Muscle of leg (tissue), 11 donors: ENCODE results near the gene JAG2. TPM values are rescaled to one million over a fixed set of nuclear protein-coding genes. Genes with fewer than 3 reads are reported as not detected.

Experiments used
- DNase-seq: peaks from one replicate; pipeline ENCODE4 v3.0.0; 2013
- H3K27ac ChIP-seq: one replicate; pipeline ENCODE4 v1.5.1; 2013; ENCODE audit warnings: mild to moderate bottlenecking, low read length, control low read depth
- H3K27me3 ChIP-seq: one replicate; pipeline ENCODE4 v1.6.1; 2013; ENCODE audit warnings: low read length; ENCODE audit not compliant: control insufficient read depth, insufficient read depth
- H3K36me3 ChIP-seq: one replicate; pipeline ENCODE4 v1.6.1; 2013; ENCODE audit warnings: low read length; ENCODE audit not compliant: control insufficient read depth, insufficient read depth
- H3K4me1 ChIP-seq: one replicate; pipeline ENCODE4 v1.6.1; 2013; ENCODE audit warnings: low read length; ENCODE audit not compliant: control insufficient read depth, insufficient read depth
- H3K4me3 ChIP-seq: one replicate; pipeline ENCODE4 v1.5.1; 2013; ENCODE audit warnings: low read length, control low read depth
- H3K9me3 ChIP-seq: replicated peaks from 2 replicates; pipeline ENCODE4 v1.6.1; 2013; ENCODE audit warnings: low read depth, low read length; ENCODE audit not compliant: control insufficient read depth
- WGBS: methylation state at CpG from one replicate; pipeline ENCODE4 v1.1.5; 2013; ENCODE audit warnings: missing lambda C conversion rate; ENCODE audit not compliant: insufficient coverage; 5-methylcytosine and 5-hydroxymethylcytosine counted together
- polyA plus RNA-seq, 8 donors: library from polyadenylated mRNA; unstranded; fragments of 120-200 nt; gene quantifications; one replicate each; pipeline versions ENCODE4 v1.2.1 to v1.2.3, GENCODE V29; 2013; ENCODE audit warnings: inconsistent platforms in 1 of 8, low replicate concordance in 1 of 8; ENCODE audit not compliant: insufficient read length in 8 of 8, insufficient read depth in 1 of 8
- total RNA-seq: library from RNA; stranded (reverse); fragments of 120-200 nt; gene quantifications from one replicate; pipeline ENCODE4 v1.2.4, GENCODE V29; 2013

The JAG2 gene
- total and polyA plus RNA-seq, 9 donors: 23.8 to 53.7 (median 44.4) TPM

DNA sequence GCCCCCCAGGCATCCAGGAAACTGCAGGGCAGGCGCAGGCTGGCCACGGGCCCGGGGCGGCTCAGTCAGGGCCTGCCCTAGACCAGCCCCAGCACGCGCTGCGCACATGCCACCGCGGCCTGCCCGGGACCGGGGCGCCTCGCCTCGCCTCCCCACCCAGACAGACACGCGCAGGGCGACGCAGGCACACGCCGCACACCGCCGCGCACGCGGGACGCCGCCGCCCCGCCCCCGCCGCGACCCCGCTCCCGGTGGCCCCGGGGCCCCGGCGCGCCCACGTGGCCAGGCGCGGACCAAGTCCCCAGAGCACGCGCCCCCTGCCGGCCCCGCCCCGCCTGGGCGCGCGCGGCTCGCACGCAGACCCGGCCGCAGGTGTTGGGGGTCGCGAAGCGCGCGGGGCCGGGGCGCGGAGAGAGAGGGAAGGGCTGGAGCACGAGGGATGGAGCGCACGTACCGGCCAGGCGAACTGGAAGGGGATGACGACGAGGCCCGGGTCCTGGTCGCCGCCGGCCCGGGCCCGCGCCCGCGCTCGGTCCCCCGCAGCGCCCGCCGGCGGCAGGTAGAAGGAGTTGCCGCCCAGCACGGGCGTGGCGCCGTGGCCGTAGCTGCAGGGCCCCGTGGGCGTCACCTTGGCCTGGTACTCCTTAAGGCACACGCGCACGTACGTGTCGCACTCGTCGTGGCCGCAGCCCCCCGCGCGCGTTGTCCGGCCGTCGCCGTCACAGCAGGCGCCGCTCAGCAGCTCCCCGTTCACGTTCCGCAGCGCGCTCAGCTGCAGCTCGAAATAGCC lies 1.1 kb downstream of the JAG2 start:
- Histone ChIP-seq H3K9me3 (no peaks in the 10 kb centered on the region), H3K27ac (no peak overlapping the region), H3K4me3 (peak overlapping the region; percentile 27), H3K4me1 (peaks cover 79% of the 10 kb centered on the region), H3K36me3 (no peaks in the 10 kb centered on the region), H3K27me3 (peaks cover 30% of the 10 kb centered on the region)
- peak; percentile 58 for DNase-seq
- WGBS: 2% methylated on average over 109 of the region's 116 CpGs

GRCh38 chr14:105166571-105167302 lies 1.8 kb downstream of the JAG2 start:
- H3K27ac ChIP-seq: peak overlapping the region; percentile 35
- 58% methylated on average over 21 of the region's 22 CpGs for WGBS
- H3K27me3 ChIP-seq: peaks cover 30% of the 10 kb centered on the region
- no peak for DNase-seq
- peak overlapping the region; percentile 27 for H3K4me3 ChIP-seq
- no peaks in the 10 kb centered on the region for H3K36me3 ChIP-seq
- H3K4me1 ChIP-seq: peaks cover 72% of the 10 kb centered on the region
- no peaks in the 10 kb centered on the region for H3K9me3 ChIP-seq

DNA sequence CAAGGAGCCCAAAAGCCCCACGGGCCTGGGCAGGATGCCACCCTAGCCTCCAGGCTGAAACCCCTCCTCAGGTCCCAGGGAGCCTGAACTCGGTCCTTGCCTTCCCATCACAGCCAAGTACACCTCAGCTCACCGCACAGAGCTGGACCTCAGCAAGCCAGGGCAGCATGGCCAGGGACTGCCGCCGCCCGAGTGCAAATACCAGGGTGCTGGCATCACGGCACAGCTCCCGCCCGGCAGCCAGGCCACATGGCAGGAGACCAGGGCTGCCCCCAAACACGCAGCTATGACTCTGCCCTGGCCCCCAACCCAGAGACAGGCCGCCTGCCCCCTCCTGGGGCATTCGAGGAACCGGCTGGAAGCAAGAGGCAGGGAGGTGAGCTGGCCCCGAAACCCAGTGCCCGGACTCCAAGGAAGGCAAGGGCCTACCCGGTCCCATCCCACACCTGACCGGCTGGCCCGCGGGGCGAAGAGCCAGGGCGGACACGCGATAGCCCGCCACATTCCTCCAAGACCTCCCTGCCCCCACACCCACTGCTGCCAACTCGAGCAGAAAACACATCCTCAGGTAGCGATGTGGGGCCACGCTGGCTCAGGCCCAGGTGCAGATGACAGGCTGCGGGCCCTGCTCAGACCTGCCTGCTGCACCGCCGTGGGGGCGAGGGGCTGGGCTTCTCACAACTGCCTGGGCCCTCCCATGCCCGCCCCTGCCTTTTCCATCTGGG lies 2.7 kb downstream of the JAG2 start:
- WGBS: 83% methylated on average over 32 of the region's 32 CpGs

DNA sequence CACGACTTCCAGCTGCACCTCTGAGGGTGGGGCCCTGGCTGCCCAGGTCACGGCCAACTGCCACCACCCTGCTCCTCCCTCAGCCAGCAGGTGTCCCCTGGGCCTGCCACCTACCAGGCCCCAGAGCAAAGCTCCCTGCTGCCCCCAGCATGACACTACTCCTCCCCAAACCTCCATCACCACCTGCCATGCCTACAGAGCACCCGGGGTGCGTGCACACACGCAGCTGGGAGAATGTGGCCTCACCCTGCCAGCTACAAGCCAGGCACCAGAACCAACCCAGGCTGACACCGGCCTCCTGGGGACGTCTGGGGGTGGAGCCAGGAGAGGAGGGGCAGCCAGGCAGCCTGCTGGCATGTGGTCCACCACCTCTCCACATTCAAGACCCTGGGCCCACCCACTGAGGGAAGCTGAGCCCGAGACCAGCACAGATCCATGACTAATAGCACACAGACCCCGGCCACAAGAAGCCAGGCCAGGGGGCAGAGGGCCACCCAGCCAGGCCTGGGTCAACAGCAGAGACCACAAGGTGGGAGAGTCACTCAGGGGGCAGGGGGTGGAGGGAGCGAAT lies 3.4 kb downstream of the JAG2 start:
- Histone ChIP-seq H3K36me3 (no peaks in the 10 kb centered on the region), H3K4me3 (no peak overlapping the region), H3K27ac (peak overlapping the region; percentile 7), H3K9me3 (no peaks in the 10 kb centered on the region), H3K4me1 (peaks cover 57% of the 10 kb centered on the region), H3K27me3 (peaks cover 26% of the 10 kb centered on the region)
- WGBS: 56% methylated on average over 3 of the region's 10 CpGs
- DNase-seq: no peak

More for the DNA sequence above, 2.7 kb downstream of the JAG2 start:
- no peak for DNase-seq
- no peaks in the 10 kb centered on the region for H3K9me3 ChIP-seq
- no peak overlapping the region for H3K4me3 ChIP-seq
- peak overlapping the region; percentile 7 for H3K27ac ChIP-seq
- H3K27me3 ChIP-seq: peaks cover 30% of the 10 kb centered on the region
- no peaks in the 10 kb centered on the region for H3K36me3 ChIP-seq
- peaks cover 64% of the 10 kb centered on the region for H3K4me1 ChIP-seq

DNA sequence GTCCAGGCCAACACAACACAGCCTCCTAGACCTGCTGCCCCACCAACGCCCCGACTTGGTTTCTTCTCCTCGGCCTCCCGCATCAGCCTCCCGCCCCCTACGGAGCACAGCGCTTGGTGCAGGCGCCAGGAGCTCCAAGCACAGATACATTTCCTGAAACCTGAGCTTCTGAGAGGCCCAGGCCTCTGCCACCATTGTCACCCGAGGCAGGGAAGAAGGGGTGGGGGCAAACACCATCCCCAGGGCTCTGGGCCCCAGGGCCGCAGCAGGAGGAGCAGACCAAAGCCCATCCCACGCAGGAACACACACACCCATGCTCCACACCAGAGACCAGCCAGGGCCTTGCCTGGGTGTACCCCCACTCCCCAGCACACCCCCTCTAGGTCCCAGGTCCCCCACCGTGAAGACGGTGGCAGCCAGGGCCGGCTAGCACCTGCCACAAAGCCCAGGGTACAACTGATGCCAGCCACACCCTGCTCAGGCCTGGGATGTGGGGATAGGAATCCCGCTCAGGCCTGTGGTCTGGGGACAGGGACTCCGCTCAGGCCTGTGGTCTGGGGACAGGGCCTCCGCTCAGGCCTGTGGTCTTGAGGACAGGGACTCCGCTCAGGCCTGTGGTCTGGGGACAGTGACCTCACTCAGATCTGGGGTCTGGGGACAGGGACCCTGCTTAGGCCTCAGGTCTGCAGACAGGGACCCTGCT lies 5.4 kb downstream of the JAG2 start:
- WGBS: 84% methylated on average over 14 of the region's 18 CpGs
- DNase-seq: no peak
- Histone ChIP-seq H3K36me3 (no peaks in the 10 kb centered on the region), H3K27me3 (peaks cover 14% of the 10 kb centered on the region), H3K4me3 (no peak overlapping the region), H3K9me3 (no peaks in the 10 kb centered on the region), H3K4me1 (peaks cover 47% of the 10 kb centered on the region), H3K27ac (no peak overlapping the region)

- H3K27me3 ChIP-seq: peaks cover 11% of the 10 kb centered on the region
- H3K9me3 ChIP-seq: no peaks in the 10 kb centered on the region
- no peaks in the 10 kb centered on the region for H3K36me3 ChIP-seq
- WGBS: 86% methylated on average over 2 of the region's 2 CpGs
- no peak overlapping the region for H3K27ac ChIP-seq
- no peak overlapping the region for H3K4me3 ChIP-seq
- no peak for DNase-seq
- peaks cover 47% of the 10 kb centered on the region for H3K4me1 ChIP-seq
Observed at GRCh38 chr14:105162669-105162979, 6.0 kb downstream of the JAG2 start.

DNA sequence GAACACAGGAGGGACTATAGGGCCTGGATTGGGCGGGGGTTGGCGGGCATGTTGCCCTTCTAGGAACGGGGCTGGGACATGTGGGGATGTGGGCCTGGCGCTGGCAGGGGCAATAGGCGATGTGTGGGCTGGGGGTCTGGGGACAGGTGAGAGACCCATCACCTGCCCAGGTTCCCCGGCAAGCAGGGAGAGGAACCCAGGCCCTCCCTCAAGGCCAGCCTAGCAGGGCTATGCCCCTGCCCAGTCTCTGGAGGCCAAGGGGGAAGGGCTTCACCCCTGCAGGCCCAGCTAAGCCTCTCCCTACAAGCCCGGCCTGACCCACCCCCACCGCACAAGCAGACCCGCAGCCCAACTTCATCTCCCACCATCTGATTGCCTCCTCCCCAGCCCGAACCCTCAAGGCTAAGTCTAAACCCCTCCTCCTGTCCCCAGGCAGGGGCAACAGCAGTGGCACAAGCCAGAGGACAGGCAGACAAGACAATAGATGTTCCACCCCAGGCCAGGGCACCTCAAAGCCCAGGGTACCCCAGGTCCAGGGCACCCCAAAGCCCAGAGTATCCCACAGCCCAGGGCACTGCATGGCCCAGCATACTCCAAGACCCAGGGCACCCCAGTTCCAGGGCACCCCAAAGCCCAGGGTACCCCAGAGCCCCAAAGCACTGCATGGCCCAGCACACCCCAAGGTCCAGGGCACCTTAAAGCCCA lies 6.5 kb downstream of the JAG2 start:
- Histone ChIP-seq H3K9me3 (no peaks in the 10 kb centered on the region), H3K4me3 (no peak overlapping the region), H3K36me3 (no peaks in the 10 kb centered on the region), H3K4me1 (peaks cover 46% of the 10 kb centered on the region), H3K27me3 (peaks cover 10% of the 10 kb centered on the region), H3K27ac (no peak overlapping the region)
- 73% methylated on average over 7 of the region's 10 CpGs for WGBS
- DNase-seq: peak; percentile 35

DNA sequence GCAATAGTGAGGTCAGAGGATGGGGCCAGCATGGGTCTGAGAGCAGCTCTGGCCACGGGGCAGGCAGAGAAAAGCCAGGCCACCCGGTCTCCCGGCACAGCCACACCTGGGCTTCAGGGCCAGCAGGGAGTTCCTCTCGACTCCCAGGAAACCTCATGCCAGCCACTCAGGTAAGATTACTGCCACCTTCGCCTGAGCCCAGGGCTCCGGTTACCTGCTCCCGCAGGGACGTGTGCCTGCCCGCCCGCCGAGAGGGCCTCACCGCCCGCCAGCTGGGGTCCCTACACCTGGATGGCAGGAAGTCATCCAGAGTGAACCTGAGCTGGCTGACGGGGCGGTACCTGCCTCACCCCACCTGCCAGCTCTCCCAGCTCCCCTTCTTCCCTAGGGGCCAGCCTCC lies 7.3 kb downstream of the JAG2 start:
- no peak overlapping the region for H3K27ac ChIP-seq
- H3K27me3 ChIP-seq: peaks cover 2% of the 10 kb centered on the region
- 67% methylated on average over 15 of the region's 15 CpGs for WGBS
- no peak overlapping the region for H3K4me3 ChIP-seq
- H3K4me1 ChIP-seq: peaks cover 41% of the 10 kb centered on the region
- no peak for DNase-seq
- H3K36me3 ChIP-seq: no peaks in the 10 kb centered on the region
- H3K9me3 ChIP-seq: no peaks in the 10 kb centered on the region

GRCh38 chr14:105160776-105161175 lies 7.8 kb downstream of the JAG2 start:
- no peak overlapping the region for H3K4me3 ChIP-seq
- 75% methylated on average over 5 of the region's 12 CpGs for WGBS
- DNase-seq: no peak
- peaks cover 39% of the 10 kb centered on the region for H3K4me1 ChIP-seq
- no peak overlapping the region for H3K27ac ChIP-seq
- H3K36me3 ChIP-seq: peaks cover under 1% of the 10 kb centered on the region
- no peaks in the 10 kb centered on the region for H3K27me3 ChIP-seq
- H3K9me3 ChIP-seq: no peaks in the 10 kb centered on the region
